HG02642 (cell line): Measurements from ENCODE around the gene ATOX1.
"Not testable (repeated sequence)": the region's sequence is repeated elsewhere in the genome, so short reads cannot be mapped to it uniquely, and the experiment has no call there.

Experiments used
- ATAC-seq: cut with Tn5 transposase; IDR thresholded peaks from one replicate; pipeline ENCODE4 v1.9.1; 2021; ENCODE audit warnings: mild to moderate bottlenecking; ENCODE audit not compliant: unreplicated experiment, poor library complexity

The ATOX1 gene

GRCh38 chr5:151758430-151759241 is at the start of gene ATOX1:
TSS of gene ATOX1 (minus strand) at chr5:151758631. CDS start at chr5:151758551, 80 bp downstream.
- peak; percentile 97 for ATAC-seq

DNA sequence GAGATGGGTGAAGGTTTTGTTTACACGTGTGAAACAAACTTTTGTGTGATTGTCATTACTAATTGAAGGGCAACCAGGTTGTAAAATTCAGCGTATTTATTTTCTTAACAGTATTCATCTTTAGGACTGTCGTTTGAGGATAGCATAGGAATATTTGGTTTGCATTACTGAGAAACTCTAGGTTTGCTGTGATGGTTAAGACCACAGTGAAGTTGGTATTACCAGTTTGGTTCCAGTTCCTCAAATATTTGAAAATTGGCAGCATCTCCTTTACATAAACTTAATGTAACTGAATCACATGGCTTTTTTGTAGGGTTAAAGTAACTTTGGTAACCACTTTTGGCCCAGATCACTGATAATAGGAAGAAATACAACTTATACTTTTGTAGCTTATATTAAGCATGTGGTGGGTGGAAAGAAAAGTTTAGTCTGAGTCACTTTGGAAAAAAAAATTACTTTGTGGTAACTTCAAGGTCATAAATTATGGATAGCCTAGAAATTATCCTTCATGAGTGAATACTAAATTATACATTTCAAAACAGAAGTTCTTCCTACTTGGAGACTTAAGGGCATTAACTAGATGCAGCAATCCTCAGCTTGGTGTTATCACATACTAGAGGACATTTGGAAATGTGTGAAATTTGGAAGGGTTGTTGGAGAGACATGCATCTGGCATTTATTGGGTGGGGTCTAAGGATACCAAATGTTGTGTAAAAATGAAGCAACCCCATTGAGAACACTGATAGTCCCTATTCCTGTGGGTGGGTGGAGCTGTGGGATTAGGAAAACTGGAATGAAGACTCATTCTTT is 47.2 kb upstream of the ATOX1 start:
- ATAC-seq: no peak

DNA sequence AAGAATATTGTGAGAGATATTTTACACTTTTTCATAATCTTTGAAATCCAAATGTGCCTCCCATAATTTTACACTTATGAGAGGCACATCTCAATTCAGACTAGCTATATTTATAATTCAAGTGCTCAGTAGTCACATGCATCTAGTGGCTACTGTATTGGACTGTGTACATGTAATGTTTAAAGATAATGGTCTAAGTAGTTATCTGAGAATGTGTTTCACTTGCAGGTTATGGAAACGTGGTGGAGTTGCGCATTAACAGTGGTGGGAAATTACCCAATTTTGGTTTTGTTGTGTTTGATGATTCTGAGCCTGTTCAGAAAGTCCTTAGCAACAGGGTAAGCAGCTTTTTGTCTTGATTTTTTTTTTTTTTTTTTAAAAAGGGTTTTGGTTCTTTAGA is 42.1 kb upstream of the ATOX1 start:
- no peak for ATAC-seq

DNA sequence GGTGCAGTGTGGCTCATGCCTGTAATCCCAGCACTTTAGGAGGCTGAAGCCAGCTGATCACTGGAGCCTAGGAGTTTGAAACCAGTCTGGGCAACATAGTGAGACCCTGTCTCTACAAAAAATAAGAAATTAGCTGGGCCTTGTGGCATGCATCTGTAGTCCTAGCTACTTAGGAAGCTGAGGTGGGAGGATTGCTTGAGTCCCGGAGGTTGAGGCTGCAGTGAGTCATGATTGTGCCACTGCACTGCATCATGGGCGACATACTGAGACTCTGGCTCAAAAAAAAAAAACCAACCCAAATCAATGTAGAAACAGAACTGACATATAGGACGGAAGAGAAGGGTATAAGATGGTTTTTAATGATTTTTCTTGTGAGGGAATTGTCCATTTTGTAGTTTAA is 41.0 kb upstream of the ATOX1 start:
- no peak for ATAC-seq

GRCh38 chr5:151798674-151799073 is 40.2 kb upstream of the ATOX1 start:
- no peak for ATAC-seq

DNA sequence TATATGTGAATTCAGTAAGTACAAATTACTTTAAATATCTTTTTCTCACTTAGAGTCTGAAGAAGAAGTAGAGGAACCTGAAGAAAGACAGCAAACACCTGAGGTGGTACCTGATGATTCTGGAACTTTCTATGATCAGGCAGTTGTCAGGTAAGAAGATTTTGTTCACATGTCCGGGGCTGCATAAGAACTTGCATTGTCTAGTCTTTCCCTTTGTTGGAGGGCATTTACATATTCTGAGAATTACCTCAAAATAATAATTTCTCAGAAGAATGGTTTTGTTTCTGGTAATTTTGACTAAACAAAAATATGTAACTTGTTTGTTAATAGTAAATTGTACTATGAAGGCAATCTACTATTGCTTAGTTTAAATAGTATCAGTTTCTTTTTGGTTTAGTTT is 37.0 kb upstream of the ATOX1 start:
- ATAC-seq: no peak

DNA sequence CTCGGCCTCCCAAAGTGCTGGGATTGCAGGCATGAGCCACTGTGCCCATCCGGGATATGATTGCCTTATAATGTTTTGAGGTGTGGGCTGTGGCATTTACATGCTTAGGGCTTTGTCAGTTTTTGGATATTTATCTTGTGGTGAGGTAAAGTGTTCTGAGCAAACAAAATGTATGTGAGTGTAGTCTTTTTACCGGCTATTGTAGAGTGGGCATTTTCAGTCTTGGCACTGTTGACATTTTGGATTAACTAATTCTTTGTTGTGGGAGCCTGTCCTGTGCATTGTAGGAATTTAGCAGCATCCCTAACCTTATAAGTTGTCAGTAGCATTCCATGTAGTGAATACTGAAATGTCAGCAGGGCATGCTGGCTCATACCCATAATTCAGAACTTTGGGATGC is 34.9 kb upstream of the ATOX1 start:
- ATAC-seq: no peak

GRCh38 chr5:151787817-151788216 is 29.4 kb upstream of the ATOX1 start:
- ATAC-seq: no peak

DNA sequence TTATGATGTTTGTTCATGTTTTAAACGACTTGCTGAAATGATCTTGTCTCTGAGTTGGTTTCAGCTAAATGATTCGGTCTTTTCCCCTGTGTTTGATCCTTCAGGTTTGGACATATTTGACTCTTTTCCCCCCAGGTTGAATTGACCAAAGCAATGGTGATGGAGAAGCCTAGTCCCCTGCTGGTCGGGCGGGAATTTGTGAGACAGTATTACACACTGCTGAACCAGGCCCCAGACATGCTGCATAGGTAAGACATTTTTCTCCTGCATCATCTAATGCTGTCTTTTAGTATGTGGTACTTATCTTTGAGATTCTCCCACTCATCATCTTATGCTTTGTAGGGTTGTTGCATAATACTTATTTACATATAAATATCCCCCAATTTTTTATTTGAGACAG is 28.0 kb upstream of the ATOX1 start:
- no peak for ATAC-seq

DNA sequence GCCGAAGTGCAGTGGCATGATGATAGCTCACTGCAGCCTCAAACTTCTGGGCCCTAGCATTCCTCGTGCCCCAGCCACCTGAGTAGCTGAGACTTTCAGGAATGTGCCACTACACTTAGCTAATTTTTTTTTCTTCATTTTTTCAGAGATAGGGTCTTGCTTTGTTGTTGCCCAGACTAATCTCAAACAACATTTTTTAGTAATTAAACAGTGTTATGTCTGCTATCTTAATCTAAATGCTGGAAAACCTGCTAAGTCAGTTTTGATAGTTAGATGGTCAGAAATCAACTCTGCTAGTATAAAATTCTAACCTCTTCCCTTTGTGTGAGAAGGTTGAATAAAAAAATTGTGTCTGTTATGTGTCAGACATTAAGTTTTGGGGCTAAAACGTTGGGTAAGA is 25.7 kb upstream of the ATOX1 start:
- no peak for ATAC-seq

GRCh38 chr5:151783664-151784063 is 25.2 kb upstream of the ATOX1 start:
- not testable (repeated sequence) for ATAC-seq

DNA sequence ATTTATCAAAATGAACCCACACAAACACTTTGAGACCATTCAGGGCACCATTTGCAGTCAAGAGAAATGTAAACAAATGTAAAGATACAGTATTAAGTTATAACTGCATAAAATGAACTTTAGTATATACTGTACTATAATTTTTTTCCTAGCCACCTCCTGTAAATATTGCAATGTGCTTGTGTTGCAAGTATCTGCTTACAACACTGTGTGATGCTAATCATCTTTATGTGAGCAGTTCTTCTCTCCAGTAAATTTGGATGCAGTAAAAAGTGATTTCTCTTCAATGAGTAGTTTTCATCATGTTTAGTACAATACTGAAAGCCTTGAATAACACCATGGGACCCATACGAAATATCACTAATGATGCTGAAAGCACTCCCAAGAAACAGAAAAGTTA is 22.8 kb upstream of the ATOX1 start:
- ATAC-seq: no peak

DNA sequence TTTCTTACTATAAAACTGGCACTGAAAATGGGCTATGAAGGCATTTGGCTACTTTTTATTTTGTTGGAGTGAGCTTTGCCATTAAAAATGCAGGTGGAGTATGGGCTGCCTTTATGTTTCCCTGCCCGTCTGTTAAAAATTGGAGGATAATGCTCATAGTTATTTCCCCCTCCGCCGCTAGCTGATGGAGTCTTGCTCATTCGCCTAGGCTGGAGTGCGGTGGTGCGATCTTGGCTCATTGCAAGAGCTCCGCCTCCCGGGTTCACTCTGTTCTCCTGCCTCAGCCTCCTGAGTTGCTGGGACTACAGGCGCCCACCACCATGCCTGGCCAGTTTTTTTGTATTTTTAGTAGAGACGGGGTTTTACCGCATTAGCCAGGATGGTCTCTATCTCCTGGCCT is 21.9 kb upstream of the ATOX1 start:
- ATAC-seq: no peak

DNA sequence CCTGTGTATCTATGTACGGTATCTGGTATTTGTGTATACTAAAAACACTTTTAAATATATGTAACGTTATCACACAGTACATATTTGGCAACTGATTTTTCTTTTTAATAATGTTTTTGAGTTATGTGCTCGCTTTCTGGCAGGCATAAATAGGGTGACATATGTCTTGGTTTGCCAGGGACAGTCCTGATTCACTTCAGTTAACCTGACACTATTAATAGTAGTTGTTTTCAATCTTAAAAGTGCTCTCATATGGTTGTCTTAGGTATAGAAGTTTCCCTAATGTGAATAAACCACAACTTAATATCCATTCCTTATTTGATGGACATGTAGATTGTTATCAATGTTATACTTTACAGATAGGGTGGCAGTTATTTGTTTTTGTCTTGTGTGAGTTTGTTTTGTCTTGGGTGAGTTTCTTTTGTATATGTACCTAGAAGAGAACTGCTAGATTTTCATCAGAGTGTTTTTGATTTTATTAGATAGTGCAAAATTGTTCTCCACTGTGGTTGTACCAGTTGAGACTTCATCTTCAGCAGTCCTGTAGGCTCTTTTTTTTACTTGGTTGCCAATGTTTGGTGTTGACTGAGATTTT is 21.2 kb upstream of the ATOX1 start:
- ATAC-seq: no peak

DNA sequence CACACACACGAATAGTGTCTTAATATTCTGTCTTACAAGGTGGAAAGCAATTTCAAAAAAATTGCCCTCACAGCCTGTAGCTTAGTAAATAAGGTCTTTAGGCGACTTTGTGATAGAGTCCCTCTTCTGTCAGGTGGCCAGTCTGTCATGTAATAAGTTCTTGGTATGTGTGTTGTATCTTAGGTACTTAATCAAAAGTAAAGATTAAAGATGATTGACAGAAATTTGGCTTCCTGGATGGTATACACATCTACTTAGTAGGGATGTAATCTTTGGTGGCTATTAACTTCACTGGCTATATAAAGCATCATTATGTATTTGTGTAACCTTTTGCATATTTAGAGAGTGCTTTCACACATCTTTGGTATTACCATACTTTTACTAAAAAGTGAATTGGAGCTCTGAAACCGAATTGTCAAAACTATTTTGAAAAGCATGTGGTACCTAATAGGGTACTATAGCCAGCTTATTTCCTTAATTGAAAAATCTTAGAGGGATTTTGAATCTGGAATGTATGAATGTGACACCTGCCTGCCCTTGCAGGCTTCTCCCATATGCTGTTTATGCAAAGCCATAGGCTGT is 16.7 kb upstream of the ATOX1 start:
- no peak for ATAC-seq

GRCh38 chr5:151773951-151774350 is 15.5 kb upstream of the ATOX1 start:
- ATAC-seq: no peak

DNA sequence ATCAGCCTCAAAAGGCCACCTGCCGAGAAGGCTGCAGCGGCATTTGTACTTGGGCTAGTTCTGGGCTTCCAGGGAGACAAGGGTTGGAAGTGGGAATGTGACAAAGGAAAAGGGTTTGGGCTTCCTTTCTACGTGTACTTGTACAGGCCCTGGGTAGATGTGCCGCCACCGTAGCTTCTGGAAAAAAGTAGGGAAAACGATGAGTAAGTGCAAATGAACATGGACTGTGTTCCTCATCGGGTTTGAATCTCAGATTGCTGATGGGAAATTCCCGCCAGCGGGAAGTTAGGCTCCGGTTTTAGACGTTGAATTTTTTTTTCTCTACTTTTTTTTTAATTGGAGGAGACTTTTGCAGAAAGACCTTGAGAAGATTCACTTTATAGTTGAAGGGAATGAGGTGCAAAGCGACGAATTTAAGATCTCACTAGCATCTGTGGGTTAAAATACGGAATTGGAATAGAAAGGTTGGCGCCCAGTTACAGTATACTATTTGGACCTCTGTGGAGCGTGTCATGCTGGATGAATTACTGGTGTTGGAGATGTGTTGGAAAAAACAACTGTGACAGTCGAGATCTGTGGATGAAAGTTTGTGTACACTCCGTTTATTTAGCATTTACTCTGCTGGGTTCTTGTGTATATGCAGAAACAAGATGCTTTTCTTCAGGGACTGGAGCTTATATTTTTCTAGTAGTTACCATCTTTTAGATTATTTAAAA is 14.6 kb upstream of the ATOX1 start:
- ATAC-seq: no peak

DNA sequence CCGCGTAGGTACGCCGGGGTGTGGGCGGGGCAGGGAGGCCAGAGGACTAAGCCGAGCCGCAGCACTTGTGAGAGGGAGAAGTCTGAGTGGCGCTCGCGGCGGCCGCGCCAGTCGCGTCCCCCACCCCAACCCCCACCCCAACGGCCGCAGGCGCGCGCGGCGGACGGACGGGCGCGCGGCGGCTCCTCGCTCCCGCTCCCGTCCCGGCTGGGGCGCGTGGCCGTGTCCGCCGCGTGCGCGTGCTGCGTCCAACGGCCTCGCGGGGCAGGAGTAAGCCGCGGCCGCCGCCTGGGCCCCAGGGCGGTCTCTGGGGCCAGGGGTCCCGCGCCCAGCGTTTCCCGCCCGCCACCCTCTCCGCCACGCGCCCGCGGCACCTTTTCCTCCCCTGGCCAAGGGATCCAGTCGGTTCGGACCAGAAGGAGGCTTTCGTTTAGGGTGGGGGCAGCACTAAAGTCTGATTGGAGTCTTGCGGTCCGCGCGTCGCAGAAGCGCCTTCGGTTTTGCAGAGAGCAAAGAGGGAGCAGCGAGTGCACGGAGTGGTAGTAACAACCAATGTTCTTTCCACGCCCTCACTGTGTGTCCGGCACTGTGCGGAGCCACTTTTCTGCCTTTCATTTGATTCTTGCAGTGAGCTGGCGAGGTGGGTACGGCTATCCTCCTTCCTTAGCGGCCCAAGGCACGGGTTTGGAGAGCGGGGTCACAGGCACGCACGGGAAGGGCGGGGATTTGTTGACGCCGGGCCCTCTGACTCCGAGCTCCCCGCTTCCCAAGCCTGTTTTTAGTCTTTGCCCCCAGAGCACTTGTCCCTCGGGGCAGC is 13.8 kb upstream of the ATOX1 start:
- no peak for ATAC-seq

DNA sequence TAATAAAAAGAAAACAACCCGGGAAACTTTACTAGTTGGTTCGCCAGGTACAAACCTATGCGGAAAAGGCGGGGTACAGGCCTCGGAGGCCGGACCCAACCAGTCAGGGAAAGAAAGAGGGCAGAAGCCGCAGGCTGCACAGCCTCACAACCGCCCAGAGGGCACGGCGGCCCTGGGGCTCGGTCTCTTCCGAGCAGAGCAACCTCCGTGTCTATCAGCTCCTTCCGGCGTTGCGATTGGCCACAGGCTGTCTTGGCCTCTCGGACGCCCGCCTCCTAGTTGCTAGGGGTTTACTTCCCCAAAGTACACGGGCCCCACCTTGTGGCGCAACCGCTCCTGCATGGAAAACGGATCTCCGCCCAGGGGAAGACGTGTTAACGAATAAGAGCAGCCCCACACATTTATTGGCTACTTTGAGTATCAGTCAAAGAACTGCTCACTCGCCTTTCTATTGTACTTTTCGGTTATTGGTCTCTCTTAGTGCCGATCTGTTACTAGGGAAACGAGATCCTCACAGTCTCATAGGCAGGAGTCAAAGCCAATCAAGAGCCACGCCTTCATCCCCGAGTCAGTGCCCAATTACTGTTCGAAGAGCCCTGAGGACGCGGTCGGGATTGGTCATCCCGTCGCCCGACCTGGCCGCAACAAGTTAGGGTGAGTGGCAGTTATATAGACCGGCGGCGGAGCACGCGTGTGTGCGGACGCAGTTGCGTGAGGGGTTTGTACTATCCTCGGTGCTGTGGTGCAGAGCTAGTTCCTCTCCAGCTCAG is 13.0 kb upstream of the ATOX1 start, which contains the start of gene G3BP1:
TSS of gene G3BP1 (plus strand) at position 696 of the 770 bp plus-strand sequence. CDS start 14,667 bp downstream, outside the sequence.
- peak; percentile 82 for ATAC-seq
